K562 (cell line): ENCODE data around the gene SAMM50. TPM values are rescaled to one million over a fixed set of nuclear protein-coding genes. Genes with fewer than 3 reads are reported as not detected.

Experiments used
- ATAC-seq: fragments of 200-7000 bp; cut with Tn5 transposase; 3 replicates; pipeline ENCODE4 v1.9.1; 2020; ENCODE audit warnings: moderate library complexity
- BruUV-seq: library from RNA; stranded (reverse); fragments of 400-500 nt; replicated peaks from 2 replicates; lab custom pipeline; 2021; lab: Mats Ljungman, UMichigan
- CTCF ChIA-PET: fragments of 300-600 bp; formaldehyde crosslinking; extraction: SDS; loops from one replicate; lab custom pipeline; 2021; ENCODE audit warnings: low intra/inter-chr PET ratio; lab: Yijun Ruan, JAX
- POLR2A ChIA-PET: fragments of 300-600, 350-650 bp; sonication (Branson Sonifier 250); formaldehyde crosslinking; extraction: SDS; loops from one replicate; lab custom pipeline; 2021; ENCODE audit warnings: antibody characterized with exemption, inconsistent platforms; lab: Yijun Ruan, JAX
- DNase-seq, 4 experiments: peaks; one replicate each; pipeline versions ENCODE4 v3.0.0 to v3.0.0-alpha.2; 2011 to 2018; ENCODE audit warnings: low spot score in 3 of 4, mixed read lengths in 3 of 4; ENCODE audit errors: extremely low read depth in 1 of 4
- FAIRE-seq: peaks from 2 replicates; lab custom pipeline; 2011; peaks lifted over from hg19 to GRCh38; lab: Jason Lieb, UNC
- H2AFZ ChIP-seq: 2 replicates; pipeline ENCODE4 v1.6.0; 2011; ENCODE audit warnings: low read depth, low read length, control low read depth, inconsistent platforms
- H3K27ac ChIP-seq: fragments of 200-600 bp; 3 replicates; pipeline ENCODE4 v1.8.0; 2011; ENCODE audit warnings: low read depth, mild to moderate bottlenecking, control low read depth, inconsistent platforms, low read length, moderate library complexity, mixed read lengths; ENCODE audit errors: extremely low read depth
- H3K27me3 ChIP-seq, 2 experiments: fragments of 300-600 bp in 1 of 2; 2 replicates in 1 of 2; 3 replicates in 1 of 2; pipeline versions ENCODE4 v1.6.0 to v1.8.0; 2011; ENCODE audit warnings: inconsistent platforms in 2 of 2, low read length in 2 of 2, mild to moderate bottlenecking in 1 of 2, mixed read lengths in 1 of 2, moderate library complexity in 1 of 2; ENCODE audit not compliant: control insufficient read depth in 2 of 2, insufficient read depth in 2 of 2
- H3K36me3 ChIP-seq: fragments of 300-600 bp; 3 replicates; pipeline ENCODE4 v1.8.0; 2011; ENCODE audit warnings: mild to moderate bottlenecking, low read length, inconsistent platforms; ENCODE audit not compliant: control insufficient read depth, insufficient read depth
- H3K4me1 ChIP-seq, 2 experiments: fragments of 200-600 bp in 1 of 2; replicated peaks in 1 of 2; 2 replicates in 1 of 2; 3 replicates in 1 of 2; pipeline versions ENCODE4 v1.5.1 to v1.8.0; 2011; ENCODE audit warnings: inconsistent platforms in 2 of 2, low read length in 2 of 2, mild to moderate bottlenecking in 1 of 2, mixed read lengths in 1 of 2, moderate library complexity in 1 of 2; ENCODE audit not compliant: control insufficient read depth in 2 of 2, insufficient read depth in 2 of 2
- H3K4me2 ChIP-seq: 2 replicates; pipeline ENCODE4 v1.6.1; 2011; ENCODE audit warnings: low read length, control low read depth, inconsistent platforms, mixed read lengths; ENCODE audit not compliant: insufficient read depth
- H3K4me3 ChIP-seq: fragments of 200-600 bp; sonication (generic), shearing (Covaris generic); 2 replicates; pipeline ENCODE4 v1.5.1; 2016; ENCODE audit warnings: control low read depth, inconsistent platforms
- H3K79me2 ChIP-seq: fragments of 200-600 bp; 3 replicates; pipeline ENCODE4 v1.8.0; 2011; ENCODE audit warnings: low read length, inconsistent platforms; ENCODE audit not compliant: control insufficient read depth, insufficient read depth
- H3K9ac ChIP-seq, 2 experiments: 2 replicates each; pipeline versions ENCODE4 v1.6.0 to v1.6.1; 2011; ENCODE audit warnings: low read depth in 2 of 2, low read length in 2 of 2, control low read depth in 1 of 2, inconsistent platforms in 1 of 2, mild to moderate bottlenecking in 1 of 2, mixed read lengths in 1 of 2; ENCODE audit not compliant: insufficient read depth in 1 of 2
- H3K9me1 ChIP-seq: one replicate; pipeline ENCODE4 v1.6.0; 2011; ENCODE audit warnings: inconsistent platforms, mild to moderate bottlenecking, low read length, moderate library complexity; ENCODE audit not compliant: control insufficient read depth, insufficient read depth
- H3K9me3 ChIP-seq: replicated peaks from 2 replicates; pipeline ENCODE4 v1.5.1; 2011; ENCODE audit warnings: low read depth, low read length, inconsistent platforms; ENCODE audit not compliant: control insufficient read depth, insufficient read depth
- H4K20me1 ChIP-seq: replicated peaks from 2 replicates; pipeline ENCODE4 v1.6.1; 2011; ENCODE audit warnings: low read length, inconsistent platforms, mixed read lengths; ENCODE audit not compliant: control insufficient read depth, insufficient read depth
- ARID2 ChIP-seq: fragments of 450-650 bp; IDR thresholded peaks from 2 replicates; pipeline ENCODE4 v1.6.1; 2017; ENCODE audit warnings: antibody characterized with exemption, mild to moderate bottlenecking
- ARID4B ChIP-seq: sonication (generic); formaldehyde crosslinking; IDR thresholded peaks from 2 replicates; pipeline ENCODE4 v1.8.0; 2022; ENCODE audit warnings: mild to moderate bottlenecking, missing genetic modification reagents
- GATA2 ChIP-seq: sonication (generic); formaldehyde crosslinking; IDR thresholded peaks from 2 replicates; pipeline ENCODE4 v1.4.0; 2020; ENCODE audit warnings: mild to moderate bottlenecking, missing genetic modification reagents
- ILF3 ChIP-seq: fragments of 450-650 bp; IDR thresholded peaks from 2 replicates; pipeline ENCODE4 v1.6.1; 2018; ENCODE audit warnings: antibody characterized with exemption, mild to moderate bottlenecking, moderate library complexity, borderline replicate concordance
- SMAD1 ChIP-seq: fragments of 150-350 bp; IDR thresholded peaks from 2 replicates; pipeline ENCODE4 v1.6.1; 2014; ENCODE audit warnings: low read length, low read depth; ENCODE audit not compliant: partially characterized antibody
- TARDBP ChIP-seq: fragments of 450-650 bp; IDR thresholded peaks from 2 replicates; pipeline ENCODE4 v1.6.1; 2016
- WGBS: fragments of 100-300 bp; shearing (Covaris generic); methylation state at CpG from one replicate; pipeline ENCODE4 v1.1.6; 2016; ENCODE audit warnings: low coverage, mixed read lengths; ENCODE audit not compliant: insufficient coverage; ENCODE audit errors: missing lambda C conversion rate; 5-methylcytosine and 5-hydroxymethylcytosine counted together
- in situ Hi-C: fragments of 300-500 bp; cut with MboI; formaldehyde crosslinking; loops from 4 replicates; pipeline ENCODE4 v1.15.0; 2018; ENCODE audit warnings: inconsistent platforms, mixed read lengths
- intact Hi-C: fragments of 100-400 bp; cut with micrococcal nuclease; formaldehyde crosslinking; loops from 2 replicates; pipeline ENCODE4 v1.14.2; 2022
- polyA plus RNA-seq, 8 experiments: library from polyadenylated mRNA; depleted of rRNA in 4 of 8; stranded (reverse) in 5 of 8; unstranded in 3 of 8; fragments of >200 nt; fragmentation: Nextera tagmentation in 2 of 8; fragmentation: Illumina TruSeq in 1 of 8; extraction: Ambion mirVana in 2 of 8; extraction: Trizol in 1 of 8; gene quantifications; 2 replicates each; pipeline versions ENCODE4 v1.2.1 to v1.2.3, GENCODE V29; 2011 to 2014; ENCODE audit warnings: inconsistent platforms in 1 of 8, missing spikeins in 1 of 8
- total RNA-seq, 7 experiments: library from RNA; depleted of rRNA in 6 of 7; stranded (reverse); fragments of >200 nt in 6 of 7; fragmentation: Illumina TruSeq in 2 of 7; extraction: Trizol in 2 of 7; gene quantifications; 2 replicates each; pipeline versions ENCODE4 v1.2.1 to v1.2.3, GENCODE V29; 2011 to 2021; ENCODE audit warnings: low replicate concordance in 1 of 7

The SAMM50 gene
- total and polyA plus RNA-seq, 9 of the 15 experiments (the other 6 are each of a cell fraction or from before 2014, with no cell fraction given): 14.6 to 49.3 (median 38.1) TPM

GRCh38 chr22:43971112-43971511 lies 15.9 kb downstream of the SAMM50 start (continued):
- TF ChIP-seq ARID4B (CRISPR knock-in tag): no peak
- TF ChIP-seq GATA2: no peak

GRCh38 chr22:43972931-43973462 lies 17.8 kb downstream of the SAMM50 start:
- Histone ChIP-seq H3K79me2 (peaks cover 6% of the 10 kb centered on the region; the same call in 2 of the 3 replicates), H2AFZ (no peak overlapping the region), H3K4me3 (no peak overlapping the region), H3K27ac (no peak overlapping the region), H3K36me3 (peaks cover 80% of the 10 kb centered on the region), H3K9me1 (no peaks in the 10 kb centered on the region), H3K9me3 (0 out of 2 replicates have a peak, but pooled peaks cover 2% of the 10 kb centered on the region)
- DNase-seq: no peak
- ChIA-PET CTCF (interaction anchor here (0.6 kb wide), 1 partner anchor 445 kb away, joined by 3 read pairs; no protein-coding TSS in a partner anchor), POLR2A (interaction anchor here (1.0 to 1.8 kb wide), 2 partner anchors 10 to 18 kb away, joined by 3 to 6 read pairs; partner anchors contain the start of gene SAMM50)
- in situ Hi-C loops: no loop called here
- whole genome bisulfite sequencing: 98% methylated on average over 8 of the region's 10 CpGs
- TF ChIP-seq TARDBP (no peak), ILF3 (no peak), SMAD1 (no peak), ARID2 (no peak)
- TF ChIP-seq, all 486 proteins: peak for 0
- ATAC-seq (no peak), FAIRE-seq (no peak)
- Histone ChIP-seq H3K4me1 (peaks cover 23 to 33% of the 10 kb centered on the region in 2 experiments; a peak in 4 of 5 replicates), H4K20me1 (no peaks in the 10 kb centered on the region), H3K4me2 (no peak overlapping the region), H3K27me3 (no peaks in the 10 kb centered on the region), H3K9ac (no peak overlapping the region)
- intact Hi-C loops: no loop called here
- BruUV-seq: no TSS peak
